Measurements from ENCODE around the gene SELPLG. TPM values are rescaled to one million over a fixed set of nuclear protein-coding genes. Genes with fewer than 3 reads are reported as not detected.
"Not testable (repeated sequence)": the region's sequence is repeated elsewhere in the genome, so short reads cannot be mapped to it uniquely, and the experiment has no call there.

SELPLG gene
- total RNA-seq, 1 donor from 2014 or later = not detected

GRCh38 chr12:108620236-108620879 lies 13.3 kb downstream of the SELPLG start:
- Histone ChIP-seq H3F3A (ENCODE audit: low read depth) (no peaks in the 10 kb centered on the region), H3K79me2 (ENCODE audit: low read depth) (no peaks in the 10 kb centered on the region), H3K9ac (no peak overlapping the region), H3K4me1 (peaks cover 8% of the 10 kb centered on the region), H3K4me2 (no peak overlapping the region), H3K27me3 (no peaks in the 10 kb centered on the region), H3K4me3 (no peak overlapping the region), H3K27ac (no peak overlapping the region), H4K20me1 (ENCODE audit: low read depth) (no peaks in the 10 kb centered on the region), H3K9me3 (ENCODE audit: low read depth) (no peaks in the 10 kb centered on the region), H3K36me3 (no peaks in the 10 kb centered on the region), H2AFZ (replicated peaks) (peak overlapping the region; percentile 34)
- no peak overlapping the region for H3K4me3 Mint-ChIP-seq
- peaks cover 17% of the 10 kb centered on the region for H3K27me3 Mint-ChIP-seq (ENCODE audit: insufficient read depth, low read depth)
- TF ChIP-seq CTCF (IDR thresholded peaks at IDR 0.05) (no peak), EZH2phosphoT487 (IDR thresholded peaks at IDR 0.05) (no peak), EZH2 (IDR thresholded peaks at IDR 0.05) (no peak)
- H3K36me3 Mint-ChIP-seq = no peaks in the 10 kb centered on the region
- no peak for DNase-seq (ENCODE audit: low spot score)
- peaks cover 25% of the 10 kb centered on the region for H3K4me1 Mint-ChIP-seq
- H3K27ac Mint-ChIP-seq = no peak overlapping the region
- H3K9me3 Mint-ChIP-seq = no peaks in the 10 kb centered on the region

GRCh38 chr12:108619369-108620160 lies 14.1 kb downstream of the SELPLG start:
- H2AFZ ChIP-seq (replicated peaks) = peak overlapping the region; percentile 34
- H3K27ac Mint-ChIP-seq = peak overlapping the region; percentile 31
- H3K4me1 ChIP-seq = peaks cover 8% of the 10 kb centered on the region
- peaks cover 25% of the 10 kb centered on the region for H3K4me1 Mint-ChIP-seq
- H3K9me3 Mint-ChIP-seq = no peaks in the 10 kb centered on the region
- H3K27me3 Mint-ChIP-seq (ENCODE audit: insufficient read depth, low read depth) = peaks cover 18% of the 10 kb centered on the region
- no peaks in the 10 kb centered on the region for H3F3A ChIP-seq (ENCODE audit: low read depth)
- H3K27me3 ChIP-seq = no peaks in the 10 kb centered on the region
- H3K27ac ChIP-seq = no peak overlapping the region
- H3K79me2 ChIP-seq (ENCODE audit: low read depth) = no peaks in the 10 kb centered on the region
- H3K4me3 ChIP-seq = no peak overlapping the region
- no peak overlapping the region for H3K4me2 ChIP-seq
- no peaks in the 10 kb centered on the region for H3K36me3 ChIP-seq
- DNase-seq (ENCODE audit: low spot score) = no peak
- TF ChIP-seq EZH2 (IDR thresholded peaks at IDR 0.05) = no peak
- no peak for TF ChIP-seq EZH2phosphoT487 (IDR thresholded peaks at IDR 0.05)
- no peak for TF ChIP-seq CTCF (IDR thresholded peaks at IDR 0.05)
- no peaks in the 10 kb centered on the region for H3K9me3 ChIP-seq (ENCODE audit: low read depth)
- no peak overlapping the region for H3K4me3 Mint-ChIP-seq
- H3K9ac ChIP-seq = no peak overlapping the region
- no peaks in the 10 kb centered on the region for H3K36me3 Mint-ChIP-seq
- no peaks in the 10 kb centered on the region for H4K20me1 ChIP-seq (ENCODE audit: low read depth)

DNA sequence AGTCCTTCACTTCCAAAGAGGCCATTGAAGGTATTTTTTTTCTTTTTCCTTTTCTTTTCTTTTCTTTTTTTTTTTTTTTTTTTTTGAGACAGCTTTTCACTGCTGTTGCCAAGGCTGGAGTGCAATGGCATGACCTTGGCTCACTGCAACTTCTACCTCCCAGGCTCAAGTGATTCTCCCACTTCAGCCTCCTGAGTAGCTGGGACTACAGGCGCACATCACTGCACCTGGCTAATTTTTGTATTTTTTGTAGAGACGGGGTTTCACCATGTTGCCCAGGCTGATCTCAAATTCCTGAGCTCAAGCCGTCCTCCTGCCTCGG lies 14.8 kb downstream of the SELPLG start:
- not testable (repeated sequence) for DNase-seq (ENCODE audit: low spot score); H3K4me3 Mint-ChIP-seq

More for the DNA sequence above, 14.8 kb downstream of the SELPLG start:
- not testable (repeated sequence) for H3K79me2 ChIP-seq (ENCODE audit: low read depth); H3K27me3 ChIP-seq; H3K36me3 ChIP-seq; H3K9me3 ChIP-seq (ENCODE audit: low read depth); H3K9ac ChIP-seq; H3K36me3 Mint-ChIP-seq; H3K4me1 ChIP-seq; H3K9me3 Mint-ChIP-seq; H2AFZ ChIP-seq (replicated peaks); H4K20me1 ChIP-seq (ENCODE audit: low read depth); H3K4me2 ChIP-seq; H3K27ac ChIP-seq; H3K4me3 ChIP-seq; H3F3A ChIP-seq (ENCODE audit: low read depth); H3K27ac Mint-ChIP-seq
- Mint-ChIP-seq H3K4me1 (peaks cover 25% of the 10 kb centered on the region), H3K27me3 (ENCODE audit: insufficient read depth, low read depth) (peaks cover 17% of the 10 kb centered on the region)

All from neural progenitor cell (in vitro differentiated cells).